ENCODE data around the gene MTTP. TPM values are rescaled to one million over a fixed set of nuclear protein-coding genes. Genes with fewer than 3 reads are reported as not detected.
"Not testable (repeated sequence)": the region's sequence is repeated elsewhere in the genome, so short reads cannot be mapped to it uniquely, and the experiment has no call there.

Gene MTTP
- total RNA-seq: under 1 TPM; 0.40 to 0.57 TPM
- polyA plus RNA-seq: under 1 TPM; 0.04 to 0.10 TPM
- long read RNA-seq, donor 1: 0 reads
- long read RNA-seq, donor 2: 0 reads
- long read RNA-seq, donor 3, full-length matches to known transcripts: 1 of 1 reads
- long read RNA-seq, donor 3, partial matches to known transcripts: 0 of 1 reads
- long read RNA-seq, donor 3, other reads (novel, unspliced or antisense): 0 of 1 reads
- long read RNA-seq, donor 4, partial matches to known transcripts: 0 of 1 reads
- long read RNA-seq, donor 4, other reads (novel, unspliced or antisense): 0 of 1 reads
- long read RNA-seq, donor 5, partial matches to known transcripts: 5 of 5 reads
- long read RNA-seq, donor 5, other reads (novel, unspliced or antisense): 0 of 5 reads

GRCh38 chr4:99574530-99575324 is at the start of gene MTTP:
Gene MTTP (plus strand): TSS chr4:99574824. CDS start chr4:99574910, 86 bp downstream.
- 84 to 89% methylated on average over 3 of the region's 3 CpGs for WGBS, 2 donors

DNA sequence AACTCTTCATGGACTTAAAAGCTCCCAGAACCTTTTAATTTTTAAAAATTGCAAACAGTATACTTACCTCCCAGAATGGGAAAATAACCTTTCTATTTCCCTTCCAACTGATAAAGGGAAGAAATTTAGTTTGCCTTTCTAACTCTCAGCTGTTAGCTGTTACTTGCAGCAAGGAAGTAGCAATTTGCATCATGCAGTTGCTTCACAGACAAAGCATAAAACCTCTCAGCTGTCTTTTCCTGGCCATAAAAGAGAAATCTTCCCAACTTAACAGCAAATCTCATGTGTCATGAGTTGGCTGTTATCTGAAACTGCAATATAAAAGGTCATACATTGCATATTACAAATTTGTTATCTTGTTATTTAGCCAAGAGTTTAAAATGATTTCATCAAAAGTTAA is 45.4 kb upstream of the MTTP start:
- no peak for ATAC-seq (ENCODE audit: insufficient read depth, low FRiP score)
- TF ChIP-seq CTCF (IDR thresholded peaks at IDR 0.05; ENCODE audit: control extremely low read depth, extremely low read depth): no peak
- Histone ChIP-seq H3K27ac (ENCODE audit: low read depth in 1 of 2, low read length in 1 of 2) (no peak overlapping the region), H3K9ac (ENCODE audit: insufficient read depth in 1 of 2, low read length in 2 of 2) (no peak overlapping the region), H3K4me3 (no peak overlapping the region), H3K27me3 (ENCODE audit: control insufficient read depth in 3 of 3, insufficient read depth in 3 of 3, low read length in 2 of 3) (no peaks in the 10 kb centered on the region), H3K4me1 (ENCODE audit: control insufficient read depth in 5 of 5, insufficient read depth in 5 of 5, low read length in 5 of 5) (peaks cover 0 to 20% (median 0%) of the 10 kb centered on the region in 5 donors), H3K36me3 (ENCODE audit: control insufficient read depth in 4 of 4, insufficient read depth in 4 of 4, low read length in 4 of 4) (no peaks in the 10 kb centered on the region), H3K9me3 (ENCODE audit: control insufficient read depth in 4 of 4, insufficient read depth in 3 of 4, low read length in 3 of 4) (no peaks in the 10 kb centered on the region)
- DNase-seq: peak in 2 of 3 donors; percentile 73 to 87

More at GRCh38 chr4:99574530-99575324, at the start of gene MTTP:
- no peaks in the 10 kb centered on the region for H3K4me1 ChIP-seq (ENCODE audit: control insufficient read depth in 5 of 5, insufficient read depth in 5 of 5, low read length in 5 of 5)
- H3K36me3 ChIP-seq (ENCODE audit: control insufficient read depth in 4 of 4, insufficient read depth in 4 of 4, low read length in 4 of 4): no peaks in the 10 kb centered on the region
- no peak for DNase-seq
- no peaks in the 10 kb centered on the region for H3K9me3 ChIP-seq (ENCODE audit: control insufficient read depth in 4 of 4, insufficient read depth in 3 of 4, low read length in 3 of 4)
- no peak for ATAC-seq (ENCODE audit: insufficient read depth, low FRiP score)
- H3K27me3 ChIP-seq (ENCODE audit: control insufficient read depth in 3 of 3, insufficient read depth in 3 of 3, low read length in 2 of 3): no peaks in the 10 kb centered on the region
- no peak within 1 kb of the TSS for H3K27ac ChIP-seq (ENCODE audit: low read depth in 1 of 2, low read length in 1 of 2)
- H3K4me3 ChIP-seq: no peak within 1 kb of the TSS
- no peak within 1 kb of the TSS for H3K9ac ChIP-seq (ENCODE audit: insufficient read depth in 1 of 2, low read length in 2 of 2)
- no peak for TF ChIP-seq CTCF (IDR thresholded peaks at IDR 0.05; ENCODE audit: control extremely low read depth, extremely low read depth)

GRCh38 chr4:99529956-99530355 is 44.7 kb upstream of the MTTP start:
- WGBS, 2 donors: 46 to 65% methylated on average over 3 of the region's 3 CpGs
- no peak overlapping the region for H3K9ac ChIP-seq (ENCODE audit: insufficient read depth in 1 of 2, low read length in 2 of 2)
- no peaks in the 10 kb centered on the region for H3K36me3 ChIP-seq (ENCODE audit: control insufficient read depth in 4 of 4, insufficient read depth in 4 of 4, low read length in 4 of 4)
- H3K9me3 ChIP-seq (ENCODE audit: control insufficient read depth in 4 of 4, insufficient read depth in 3 of 4, low read length in 3 of 4): no peaks in the 10 kb centered on the region
- TF ChIP-seq CTCF (IDR thresholded peaks at IDR 0.05; ENCODE audit: control extremely low read depth, extremely low read depth): no peak
- H3K27ac ChIP-seq (ENCODE audit: low read depth in 1 of 2, low read length in 1 of 2): no peak overlapping the region
- DNase-seq (peak in 2 of 3 donors; percentile 50 to 64), ATAC-seq (ENCODE audit: insufficient read depth, low FRiP score) (no peak)
- no peak overlapping the region for H3K4me3 ChIP-seq
- H3K4me1 ChIP-seq (ENCODE audit: control insufficient read depth in 5 of 5, insufficient read depth in 5 of 5, low read length in 5 of 5): peaks cover 0 to 20% (median 0%) of the 10 kb centered on the region in 5 donors
- no peaks in the 10 kb centered on the region for H3K27me3 ChIP-seq (ENCODE audit: control insufficient read depth in 3 of 3, insufficient read depth in 3 of 3, low read length in 2 of 3)

- not testable (repeated sequence) for H3K27me3 ChIP-seq (ENCODE audit: control insufficient read depth in 3 of 3, insufficient read depth in 3 of 3, low read length in 2 of 3); H3K36me3 ChIP-seq (ENCODE audit: control insufficient read depth in 4 of 4, insufficient read depth in 4 of 4, low read length in 4 of 4); H3K9me3 ChIP-seq (ENCODE audit: control insufficient read depth in 4 of 4, insufficient read depth in 3 of 4, low read length in 3 of 4); DNase-seq; H3K27ac ChIP-seq (ENCODE audit: low read depth in 1 of 2, low read length in 1 of 2); ATAC-seq (ENCODE audit: insufficient read depth, low FRiP score); H3K9ac ChIP-seq (ENCODE audit: insufficient read depth in 1 of 2, low read length in 2 of 2); H3K4me1 ChIP-seq (ENCODE audit: control insufficient read depth in 5 of 5, insufficient read depth in 5 of 5, low read length in 5 of 5); H3K4me3 ChIP-seq
- 80 to 82% methylated on average over 3 of the region's 3 CpGs for WGBS, 2 donors
Measured at GRCh38 chr4:99534699-99535098, 39.9 kb upstream of the MTTP start.

Data from lung (tissue), 16 donors.